ENCODE measurements around the gene SNAPC2.

The SNAPC2 gene

GRCh38 chr19:7919610-7920518 is at the start of gene SNAPC2:
Gene SNAPC2 (plus strand): TSS chr19:7920338. CDS start chr19:7920367, 29 bp downstream.
- H3K27ac ChIP-seq = peak within 1 kb of the TSS in 20 of 21 experiments; percentile 71 to 95 (median 84)

GRCh38 chr19:7870571-7871436 is 49.3 kb upstream of the SNAPC2 start:
- H3K27ac ChIP-seq = no peak overlapping the region
- no peak overlapping the region for H3K4me3 ChIP-seq

More at GRCh38 chr19:7919610-7920518, at the start of gene SNAPC2:
- peak within 1 kb of the TSS; percentile 54 to 82 (median 72) for H3K4me3 ChIP-seq

DNA sequence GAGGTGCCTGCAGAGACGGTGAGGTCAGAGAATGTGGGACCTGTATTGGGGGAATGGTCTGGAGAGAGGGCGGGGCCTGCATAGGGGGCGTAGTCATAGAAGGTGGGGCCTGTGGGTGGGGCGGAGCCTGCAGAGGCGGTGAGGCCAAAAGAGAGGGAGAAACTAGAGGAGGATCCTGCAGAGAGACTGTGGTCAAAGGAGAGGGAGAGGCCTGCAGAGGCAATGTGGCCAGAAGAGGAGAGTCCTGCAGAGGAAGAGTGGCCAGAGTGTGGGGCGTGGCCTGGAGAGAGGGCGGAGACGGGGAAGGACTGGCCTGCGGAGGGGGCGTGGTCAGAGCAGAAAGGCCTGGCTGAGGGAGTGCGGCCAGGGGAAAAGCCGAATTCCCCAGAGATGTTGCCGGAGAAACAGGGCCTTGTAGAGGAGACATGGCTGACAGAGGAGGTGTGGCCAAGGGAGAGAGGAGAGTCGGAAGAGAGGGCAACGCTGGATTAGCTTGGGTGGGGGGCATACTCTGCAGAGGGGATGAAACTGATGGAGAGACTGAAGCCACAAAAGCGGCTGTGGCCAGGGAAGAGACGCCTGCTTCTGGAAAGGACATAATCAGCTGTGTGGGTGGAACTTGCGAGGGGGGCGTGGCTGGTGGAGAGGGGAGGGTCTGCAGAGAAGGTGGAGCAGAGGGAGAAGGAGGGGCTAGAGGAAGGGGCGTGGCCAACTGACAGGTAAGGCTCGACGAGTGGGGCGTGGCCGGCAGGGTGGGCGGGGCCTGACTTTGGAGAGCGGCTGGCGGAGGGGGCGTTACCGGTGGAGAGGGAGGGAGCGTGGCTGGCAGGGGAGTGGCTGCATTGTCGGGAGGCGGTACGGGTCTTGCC is 48.5 kb upstream of the SNAPC2 start:
- H3K27ac ChIP-seq = peak overlapping the region in 5 of 21 experiments; percentile 2 to 39 (median 32)
- peak overlapping the region in 1 of 7 experiments; percentile 24 for H3K4me3 ChIP-seq

DNA sequence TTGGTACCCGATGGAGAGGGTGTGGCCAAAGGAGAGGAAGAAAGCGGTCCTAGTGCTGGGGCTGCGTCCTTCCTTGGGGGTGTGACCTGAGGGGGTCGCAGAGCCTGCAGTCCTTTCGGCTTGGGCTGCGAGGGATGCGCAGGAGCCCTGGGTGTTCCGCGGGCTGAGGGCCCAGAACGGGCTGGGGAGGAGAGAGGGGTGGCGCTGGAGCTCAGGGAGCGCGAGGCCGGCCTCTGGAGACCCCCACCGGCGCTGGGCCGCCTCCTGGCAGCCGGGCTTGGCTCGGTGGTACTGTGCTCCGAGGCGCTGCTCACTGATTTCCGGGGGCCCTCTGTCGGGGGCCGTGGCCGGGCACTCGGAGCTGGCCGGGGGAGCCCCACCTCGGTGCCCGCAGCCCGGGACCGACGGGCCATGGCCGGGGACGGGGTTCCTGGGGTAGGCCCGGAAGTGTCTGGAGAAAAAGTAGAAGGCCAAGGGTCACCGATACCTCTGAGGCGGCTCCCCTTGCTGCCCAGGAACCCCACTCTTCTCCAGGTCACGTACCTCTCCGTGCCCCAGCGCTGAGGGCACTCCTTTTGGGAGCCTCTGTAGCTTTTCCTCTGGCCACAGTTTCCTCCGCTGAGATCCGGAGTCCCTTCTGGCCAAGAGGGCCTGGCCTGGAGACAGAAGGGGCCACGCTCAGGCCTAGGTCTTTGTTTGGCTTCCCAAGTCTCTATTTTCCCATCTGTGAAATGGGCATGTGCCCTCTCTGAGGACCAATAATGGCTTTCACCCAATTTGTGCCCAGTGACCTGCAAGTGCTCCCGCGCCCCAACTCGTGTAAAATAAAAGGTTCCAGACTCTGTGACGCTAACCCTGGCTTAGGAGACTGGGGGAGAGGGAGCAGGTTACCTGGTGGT is 47.6 kb upstream of the SNAPC2 start:
- no peak overlapping the region for H3K4me3 ChIP-seq
- no peak overlapping the region for H3K27ac ChIP-seq

- H3K27ac ChIP-seq = no peak overlapping the region
- H3K4me3 ChIP-seq = peak overlapping the region in 3 of 7 experiments; percentile 0 to 37 (median 18)
Measured at GRCh38 chr19:7873304-7874075, 46.6 kb upstream of the SNAPC2 start.

GRCh38 chr19:7874076-7874896 is 45.9 kb upstream of the SNAPC2 start, which contains the start of gene PRR36:
Gene PRR36 (minus strand): TSS chr19:7874390. CDS start chr19:7873689, 701 bp downstream.
- no peak within 1 kb of the TSS for H3K27ac ChIP-seq
- peak within 1 kb of the TSS in 4 of 7 experiments; percentile 0 to 37 (median 20) for H3K4me3 ChIP-seq

GRCh38 chr19:7874897-7875273 is 45.3 kb upstream of the SNAPC2 start:
- no peak overlapping the region for H3K27ac ChIP-seq
- H3K4me3 ChIP-seq = peak overlapping the region in 1 of 7 experiments; percentile 37

DNA sequence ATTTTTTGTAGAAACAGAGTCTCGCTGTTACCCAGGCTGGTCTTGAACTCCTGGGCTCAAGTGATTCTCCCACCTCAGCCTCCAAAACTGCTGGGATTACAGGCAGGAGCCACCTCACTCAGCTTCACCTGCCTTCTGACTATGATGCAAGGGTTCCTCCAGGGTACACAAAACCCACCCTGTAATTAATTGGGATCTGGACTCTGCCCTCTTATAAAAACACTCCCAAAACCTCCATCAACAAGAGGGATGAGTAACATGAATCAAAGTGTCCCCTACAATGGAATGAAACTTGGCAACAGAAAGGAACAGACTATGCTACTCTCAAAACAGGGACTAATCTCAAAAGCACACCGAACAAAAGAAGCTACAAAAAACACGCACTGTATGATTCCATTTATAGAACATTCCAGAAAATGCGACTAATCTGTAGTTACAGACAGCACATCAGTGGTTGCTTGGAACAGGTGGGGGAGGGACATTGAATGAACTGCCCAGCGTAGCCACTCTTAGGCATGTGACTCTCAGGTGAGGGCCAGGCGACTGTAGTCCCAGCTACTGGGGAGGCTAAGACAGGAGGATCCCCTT is 42.8 kb upstream of the SNAPC2 start:
- no peak overlapping the region for H3K4me3 ChIP-seq
- H3K27ac ChIP-seq = no peak overlapping the region

- Histone ChIP-seq H3K27ac (no peak overlapping the region), H3K4me3 (no peak overlapping the region)
Measured at GRCh38 chr19:7879111-7879807, 40.9 kb upstream of the SNAPC2 start.

DNA sequence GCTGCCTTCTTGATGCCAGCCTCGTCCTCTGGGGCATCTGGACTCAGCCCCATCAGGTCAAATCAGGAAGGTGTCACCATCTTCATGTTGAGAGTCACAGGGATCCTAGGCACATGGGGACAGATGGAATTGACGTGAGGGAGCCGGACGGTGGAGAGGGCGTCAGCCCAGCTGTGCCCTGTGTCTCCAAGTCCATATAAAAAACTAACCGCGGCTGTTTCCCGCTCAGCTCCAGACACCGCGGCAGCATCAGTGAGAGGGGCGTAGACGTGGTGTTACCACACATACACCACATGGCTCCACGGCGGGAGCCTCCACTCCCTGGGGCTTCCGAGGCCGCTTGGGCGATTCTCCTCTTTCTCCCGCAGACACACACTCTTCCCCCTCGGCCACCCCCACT is 40.3 kb upstream of the SNAPC2 start:
- no peak overlapping the region for H3K4me3 ChIP-seq
- no peak overlapping the region for H3K27ac ChIP-seq

- H3K27ac ChIP-seq = no peak overlapping the region
Measured at GRCh38 chr19:7881910-7882309, 38.2 kb upstream of the SNAPC2 start.

GRCh38 chr19:7883105-7883504 is 37.0 kb upstream of the SNAPC2 start:
- H3K4me3 ChIP-seq = no peak overlapping the region
- no peak overlapping the region for H3K27ac ChIP-seq

More at GRCh38 chr19:7881910-7882309, 38.2 kb upstream of the SNAPC2 start:
- no peak overlapping the region for H3K4me3 ChIP-seq

DNA sequence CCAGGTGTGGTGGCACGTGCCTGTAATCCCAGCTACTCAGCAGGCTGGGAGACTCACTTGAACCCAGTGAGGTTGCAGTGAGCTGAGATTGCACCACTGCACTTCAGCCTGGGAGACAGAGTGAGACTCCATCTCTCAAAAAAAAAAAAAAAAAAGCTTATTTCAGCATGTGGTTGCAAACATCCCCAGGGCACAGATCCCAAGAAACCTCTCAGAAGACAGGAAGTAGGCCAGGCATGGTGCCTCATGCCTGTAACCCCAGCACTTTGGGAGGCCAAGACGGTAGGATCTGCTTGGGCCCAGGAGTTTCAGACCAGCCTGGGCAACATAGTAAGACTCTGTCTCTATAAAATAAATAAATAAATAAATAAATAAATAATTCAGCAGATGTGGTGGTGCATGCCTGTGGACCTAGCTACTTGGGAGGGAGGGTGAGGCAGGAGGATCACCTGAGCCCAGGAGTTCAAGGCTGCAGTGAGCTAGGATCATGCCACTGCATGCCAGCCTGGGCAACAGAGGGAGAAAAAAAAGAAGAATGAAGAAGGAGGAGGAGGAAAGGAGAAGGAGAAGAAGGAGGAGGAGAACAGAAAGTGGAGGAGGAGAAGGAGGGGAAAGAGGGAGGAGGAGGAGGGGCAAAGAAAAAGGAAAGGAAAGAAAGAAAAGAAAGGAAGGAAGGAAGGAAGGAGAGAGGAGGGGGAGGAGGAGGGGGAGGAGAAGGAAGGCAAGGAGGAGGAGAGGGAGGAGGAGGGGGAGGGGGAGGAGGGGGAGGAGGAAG is 36.2 kb upstream of the SNAPC2 start:
- Histone ChIP-seq H3K4me3 (no peak overlapping the region), H3K27ac (no peak overlapping the region)

DNA sequence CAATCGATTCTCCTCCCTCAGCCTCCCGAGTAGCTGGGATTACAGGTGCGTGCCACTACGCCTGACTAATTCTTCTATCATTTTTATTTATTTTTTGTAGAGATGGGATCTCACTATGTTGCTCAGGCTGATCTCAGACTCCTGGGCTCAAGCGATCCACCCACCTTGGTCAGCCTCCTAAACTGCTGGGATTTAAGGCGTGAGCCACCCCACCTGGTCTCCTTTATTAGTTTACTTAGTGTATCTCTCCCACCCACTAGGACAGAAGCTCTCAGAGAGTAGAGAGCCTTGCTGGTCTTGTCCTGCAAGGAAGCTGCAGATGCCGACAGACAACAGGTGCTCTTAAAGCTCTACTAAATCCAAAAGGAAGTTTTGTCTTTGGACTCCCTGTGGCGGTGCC is 34.3 kb upstream of the SNAPC2 start:
- Histone ChIP-seq H3K27ac (no peak overlapping the region), H3K4me3 (no peak overlapping the region)

All from skin epidermis (tissue), 12 donors.